ENCODE measurements around the gene MAP2K2.

MAP2K2 gene

DNA sequence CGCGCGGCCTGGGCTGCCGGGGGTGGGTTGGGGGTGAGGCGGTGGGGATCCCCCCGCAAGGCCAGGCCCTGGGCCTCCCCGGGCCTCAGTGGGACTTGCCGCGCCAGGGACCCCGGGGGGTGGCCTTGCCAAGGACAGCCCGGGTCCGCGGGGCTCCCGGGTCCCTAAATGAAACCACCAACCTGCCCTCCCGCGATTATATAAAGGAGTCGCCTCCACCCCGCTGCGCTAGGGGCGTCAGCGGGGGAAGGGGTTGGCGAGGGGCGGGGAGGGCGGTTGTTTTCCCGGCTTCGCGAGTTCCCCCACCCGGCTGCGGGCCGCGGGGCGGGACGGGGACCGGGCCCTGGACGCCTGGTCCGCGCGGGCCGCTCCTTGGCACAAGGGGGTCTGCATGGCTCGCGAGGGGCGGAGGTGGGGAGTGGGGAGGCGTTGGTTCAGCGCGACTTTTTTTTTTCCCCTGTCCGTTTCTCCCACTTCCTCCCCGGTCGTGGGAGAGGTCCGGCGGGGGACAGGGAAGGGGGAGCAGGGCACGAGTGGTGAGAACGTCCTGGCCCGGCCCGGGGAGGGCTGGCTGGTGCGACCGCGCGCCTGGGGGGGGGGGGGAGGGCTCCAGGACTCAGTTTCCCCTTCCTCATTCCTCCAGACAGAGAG is 56.4 kb downstream of the MAP2K2 start (continued):
- TF ChIP-seq, protein P1, sequence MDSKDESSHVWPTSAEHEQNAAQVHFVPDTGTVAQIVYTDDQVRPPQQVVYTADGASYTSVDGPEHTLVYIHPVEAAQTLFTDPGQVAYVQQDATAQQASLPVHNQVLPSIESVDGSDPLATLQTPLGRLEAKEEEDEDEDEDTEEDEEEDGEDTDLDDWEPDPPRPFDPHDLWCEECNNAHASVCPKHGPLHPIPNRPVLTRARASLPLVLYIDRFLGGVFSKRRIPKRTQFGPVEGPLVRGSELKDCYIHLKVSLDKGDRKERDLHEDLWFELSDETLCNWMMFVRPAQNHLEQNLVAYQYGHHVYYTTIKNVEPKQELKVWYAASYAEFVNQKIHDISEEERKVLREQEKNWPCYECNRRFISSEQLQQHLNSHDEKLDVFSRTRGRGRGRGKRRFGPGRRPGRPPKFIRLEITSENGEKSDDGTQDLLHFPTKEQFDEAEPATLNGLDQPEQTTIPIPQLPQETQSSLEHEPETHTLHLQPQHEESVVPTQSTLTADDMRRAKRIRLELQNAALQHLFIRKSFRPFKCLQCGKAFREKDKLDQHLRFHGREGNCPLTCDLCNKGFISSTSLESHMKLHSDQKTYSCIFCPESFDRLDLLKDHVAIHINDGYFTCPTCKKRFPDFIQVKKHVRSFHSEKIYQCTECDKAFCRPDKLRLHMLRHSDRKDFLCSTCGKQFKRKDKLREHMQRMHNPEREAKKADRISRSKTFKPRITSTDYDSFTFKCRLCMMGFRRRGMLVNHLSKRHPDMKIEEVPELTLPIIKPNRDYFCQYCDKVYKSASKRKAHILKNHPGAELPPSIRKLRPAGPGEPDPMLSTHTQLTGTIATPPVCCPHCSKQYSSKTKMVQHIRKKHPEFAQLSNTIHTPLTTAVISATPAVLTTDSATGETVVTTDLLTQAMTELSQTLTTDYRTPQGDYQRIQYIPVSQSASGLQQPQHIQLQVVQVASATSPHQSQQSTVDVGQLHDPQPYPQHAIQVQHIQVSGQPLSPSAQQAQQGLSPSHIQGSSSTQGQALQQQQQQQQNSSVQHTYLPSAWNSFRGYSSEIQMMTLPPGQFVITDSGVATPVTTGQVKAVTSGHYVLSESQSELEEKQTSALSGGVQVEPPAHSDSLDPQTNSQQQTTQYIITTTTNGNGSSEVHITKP (tag by site-specific recombination; IDR thresholded peaks at IDR 0.05): peak; percentile 78
- TF ChIP-seq ZFP3 (tag by site-specific recombination; IDR thresholded peaks at IDR 0.05; ENCODE audit: low read depth) (no peak), SP3 (tag by site-specific recombination; IDR thresholded peaks at IDR 0.05) (peak; percentile 76), ZBTB20 (tag by site-specific recombination; IDR thresholded peaks at IDR 0.05) (peak; percentile 74; the same call in 1 of the 2 replicates), ZNF548 (tag by site-specific recombination; IDR thresholded peaks at IDR 0.05) (no peak), GLIS2 (tag by site-specific recombination; IDR thresholded peaks at IDR 0.05) (peak; percentile 63), ZNF16 (tag by site-specific recombination; IDR thresholded peaks at IDR 0.05; ENCODE audit: low read depth) (no peak), PRDM2 (tag by site-specific recombination; IDR thresholded peaks at IDR 0.05; ENCODE audit: borderline replicate concordance) (no peak), WT1 (tag by site-specific recombination; IDR thresholded peaks at IDR 0.05) (no peak; the same call in 1 of the 2 replicates), ZNF391 (tag by site-specific recombination; IDR thresholded peaks at IDR 0.05; ENCODE audit: borderline replicate concordance, low read depth) (no peak), ZNF707 (tag by site-specific recombination; IDR thresholded peaks at IDR 0.05) (no peak), ZNF768 (tag by site-specific recombination; IDR thresholded peaks at IDR 0.05) (no peak), ZBTB10 (tag by site-specific recombination; IDR thresholded peaks at IDR 0.05) (0 out of 2 replicates have a peak, but pooled peaks have one; percentile 45), ZNF175 (tag by site-specific recombination; IDR thresholded peaks at IDR 0.05) (no peak), KLF8 (tag by site-specific recombination; IDR thresholded peaks at IDR 0.05) (peak; percentile 87; the same call in 1 of the 2 replicates), ZNF398 (tag by site-specific recombination; IDR thresholded peaks at IDR 0.05) (peak; percentile 92), ZNF350 (tag by site-specific recombination; IDR thresholded peaks at IDR 0.05) (no peak), HIC1 (tag by site-specific recombination; IDR thresholded peaks at IDR 0.05) (0 out of 2 replicates have a peak, but pooled peaks have one; percentile 37), ZIC2 (tag by site-specific recombination; IDR thresholded peaks at IDR 0.05) (peak; percentile 71), SETDB1 (IDR thresholded peaks at IDR 0.05; ENCODE audit: insufficient read length, low read length) (no peak)
- TF ChIP-seq, protein P2, sequence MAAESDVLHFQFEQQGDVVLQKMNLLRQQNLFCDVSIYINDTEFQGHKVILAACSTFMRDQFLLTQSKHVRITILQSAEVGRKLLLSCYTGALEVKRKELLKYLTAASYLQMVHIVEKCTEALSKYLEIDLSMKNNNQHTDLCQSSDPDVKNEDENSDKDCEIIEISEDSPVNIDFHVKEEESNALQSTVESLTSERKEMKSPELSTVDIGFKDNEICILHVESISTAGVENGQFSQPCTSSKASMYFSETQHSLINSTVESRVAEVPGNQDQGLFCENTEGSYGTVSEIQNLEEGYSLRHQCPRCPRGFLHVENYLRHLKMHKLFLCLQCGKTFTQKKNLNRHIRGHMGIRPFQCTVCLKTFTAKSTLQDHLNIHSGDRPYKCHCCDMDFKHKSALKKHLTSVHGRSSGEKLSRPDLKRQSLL (tag by site-specific recombination; IDR thresholded peaks at IDR 0.05): no peak

Data from HEK293 (cell line).